ENCODE results near the gene NRP1.

Gene NRP1

GRCh38 chr10:33337326-33337957 is 3.0 kb upstream of the NRP1 start:
- Histone ChIP-seq H4K20me1 (ENCODE audit: control insufficient read depth, insufficient read depth, low read depth, low read length) (no peaks in the 10 kb centered on the region), H3K9me2 (replicated peaks; ENCODE audit: control insufficient read depth, low read length) (no peaks in the 10 kb centered on the region), H3K27me3 (ENCODE audit: control insufficient read depth, low read length) (peaks cover 3% of the 10 kb centered on the region; the same call in 1 of the 2 replicates), H3K4me3 (ENCODE audit: low read length) (no peak overlapping the region), H3K36me3 (ENCODE audit: control insufficient read depth, low read length) (no peaks in the 10 kb centered on the region), H3K4me1 (ENCODE audit: control insufficient read depth, low read length) (no peaks in the 10 kb centered on the region), H3F3A (ENCODE audit: control insufficient read depth, insufficient read depth) (no peaks in the 10 kb centered on the region), H3K27ac (ENCODE audit: low read depth, low read length) (no peak overlapping the region), H3K4me2 (ENCODE audit: low read length) (no peak overlapping the region), H3K9me3 (ENCODE audit: control insufficient read depth, insufficient read depth, low read length) (no peaks in the 10 kb centered on the region; the same call in 1 of the 2 replicates), H3K79me2 (ENCODE audit: control insufficient read depth, low read length) (no peaks in the 10 kb centered on the region)
- TF ChIP-seq CTCF (IDR thresholded peaks at IDR 0.05; ENCODE audit: low read depth, low read length, poor library complexity, severe bottlenecking) = no peak
- TF ChIP-seq EZH2phosphoT487 (IDR thresholded peaks at IDR 0.05; ENCODE audit: borderline replicate concordance, low read length) = no peak

- Histone ChIP-seq H3K9me2 (replicated peaks; ENCODE audit: control insufficient read depth, low read length) (no peaks in the 10 kb centered on the region), H3F3A (ENCODE audit: control insufficient read depth, insufficient read depth) (no peaks in the 10 kb centered on the region), H3K4me2 (ENCODE audit: low read length) (no peak overlapping the region), H3K9me3 (ENCODE audit: control insufficient read depth, insufficient read depth, low read length) (no peaks in the 10 kb centered on the region; the same call in 1 of the 2 replicates), H3K27me3 (ENCODE audit: control insufficient read depth, low read length) (peaks cover 4% of the 10 kb centered on the region; the same call in 1 of the 2 replicates), H3K36me3 (ENCODE audit: control insufficient read depth, low read length) (no peaks in the 10 kb centered on the region), H4K20me1 (ENCODE audit: control insufficient read depth, insufficient read depth, low read depth, low read length) (no peaks in the 10 kb centered on the region), H3K79me2 (ENCODE audit: control insufficient read depth, low read length) (no peaks in the 10 kb centered on the region), H3K4me1 (ENCODE audit: control insufficient read depth, low read length) (no peaks in the 10 kb centered on the region), H3K4me3 (ENCODE audit: low read length) (no peak overlapping the region), H3K27ac (ENCODE audit: low read depth, low read length) (no peak overlapping the region)
- no peak for TF ChIP-seq CTCF (IDR thresholded peaks at IDR 0.05; ENCODE audit: low read depth, low read length, poor library complexity, severe bottlenecking)
- TF ChIP-seq EZH2phosphoT487 (IDR thresholded peaks at IDR 0.05; ENCODE audit: borderline replicate concordance, low read length) = no peak
These were observed 2.3 kb upstream of the NRP1 start for GRCh38 chr10:33336582-33337325.

GRCh38 chr10:33335801-33336581 is 1.5 kb upstream of the NRP1 start:
- no peaks in the 10 kb centered on the region for H3K36me3 ChIP-seq (ENCODE audit: control insufficient read depth, low read length)
- TF ChIP-seq CTCF (IDR thresholded peaks at IDR 0.05; ENCODE audit: low read depth, low read length, poor library complexity, severe bottlenecking) (no peak), EZH2phosphoT487 (IDR thresholded peaks at IDR 0.05; ENCODE audit: borderline replicate concordance, low read length) (no peak)
- H3F3A ChIP-seq (ENCODE audit: control insufficient read depth, insufficient read depth) = no peaks in the 10 kb centered on the region
- no peaks in the 10 kb centered on the region for H3K4me1 ChIP-seq (ENCODE audit: control insufficient read depth, low read length)
- H3K9me3 ChIP-seq (ENCODE audit: control insufficient read depth, insufficient read depth, low read length) = no peaks in the 10 kb centered on the region; the same call in 1 of the 2 replicates
- no peak overlapping the region for H3K4me3 ChIP-seq (ENCODE audit: low read length)
- H3K79me2 ChIP-seq (ENCODE audit: control insufficient read depth, low read length) = no peaks in the 10 kb centered on the region
- H3K9me2 ChIP-seq (replicated peaks; ENCODE audit: control insufficient read depth, low read length) = no peaks in the 10 kb centered on the region
- H4K20me1 ChIP-seq (ENCODE audit: control insufficient read depth, insufficient read depth, low read depth, low read length) = no peaks in the 10 kb centered on the region
- no peak overlapping the region for H3K4me2 ChIP-seq (ENCODE audit: low read length)
- no peak overlapping the region for H3K27ac ChIP-seq (ENCODE audit: low read depth, low read length)
- H3K27me3 ChIP-seq (ENCODE audit: control insufficient read depth, low read length) = peaks cover 11% of the 10 kb centered on the region; the same call in 1 of the 2 replicates
